HG02798 (cell line): ENCODE measurements around the gene SEPTIN11.

Source experiments
- ATAC-seq: cut with Tn5 transposase; IDR thresholded peaks from one replicate; pipeline ENCODE4 v1.9.1; 2021; ENCODE audit warnings: mild to moderate bottlenecking; ENCODE audit not compliant: unreplicated experiment, poor library complexity

The SEPTIN11 gene

DNA sequence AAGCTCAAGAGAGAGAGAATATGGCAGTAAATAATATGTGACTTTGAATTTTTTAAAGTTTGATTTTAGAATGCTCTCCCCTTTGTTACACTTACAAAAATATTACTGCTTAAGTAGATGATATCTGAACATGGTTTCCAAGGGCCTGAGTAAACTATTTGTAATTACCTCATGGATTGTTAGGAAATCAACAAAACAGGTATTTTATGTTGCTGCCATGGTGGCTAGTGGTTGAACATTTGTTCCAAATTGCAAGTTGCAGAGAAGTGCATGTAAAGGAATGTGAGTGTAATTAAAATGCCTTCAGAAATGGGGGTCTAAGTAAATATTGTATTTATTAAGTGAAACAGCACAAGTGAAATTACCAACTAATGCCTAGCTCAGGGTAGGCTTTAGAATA is 27.6 kb downstream of the SEPTIN11 start:
- no peak for ATAC-seq

GRCh38 chr4:76977736-76978350 is 28.3 kb downstream of the SEPTIN11 start:
- no peak for ATAC-seq

DNA sequence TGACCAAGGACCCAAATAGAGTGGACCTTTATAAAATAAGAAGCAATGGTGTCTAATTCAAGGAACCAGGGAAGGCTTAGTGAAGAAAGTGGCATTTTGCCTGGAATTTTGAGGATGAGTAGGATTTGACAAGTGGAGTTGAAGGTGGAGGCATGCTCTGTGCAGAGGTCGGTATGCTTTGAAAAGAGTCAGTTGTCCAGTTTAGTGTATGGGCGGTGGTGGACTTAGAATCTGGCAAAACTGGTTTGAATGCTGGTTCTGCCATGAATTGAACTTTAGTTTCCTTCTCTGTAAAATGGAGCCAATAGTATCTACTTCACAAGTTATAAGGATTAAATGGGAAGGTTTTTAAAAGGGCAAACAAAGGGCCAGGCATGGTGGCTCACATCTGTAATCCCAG is 29.7 kb downstream of the SEPTIN11 start:
- no peak for ATAC-seq

- no peak for ATAC-seq
Measured at GRCh38 chr4:76980261-76980660, 30.7 kb downstream of the SEPTIN11 start.

DNA sequence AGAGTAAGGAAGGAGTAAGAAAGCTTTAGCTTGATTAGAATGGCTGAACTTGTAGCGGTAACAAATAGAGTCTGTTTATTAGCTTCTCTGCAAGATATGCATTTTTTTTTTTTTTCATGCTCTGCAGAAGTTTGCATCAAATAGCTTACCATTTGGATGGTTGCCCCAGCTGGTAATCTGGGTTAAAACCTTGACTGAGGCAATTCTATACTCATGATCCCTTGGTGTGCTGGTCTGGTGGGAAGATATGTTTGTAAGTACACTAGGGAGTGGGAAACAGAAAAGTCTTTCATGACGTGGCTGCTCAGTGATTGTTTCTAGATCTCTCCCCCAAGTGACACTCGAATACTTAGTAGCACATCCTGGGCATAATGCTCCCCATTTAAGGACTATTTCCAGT is 32.1 kb downstream of the SEPTIN11 start:
- no peak for ATAC-seq

- no peak for ATAC-seq
Measured at GRCh38 chr4:76982638-76983584, 33.4 kb downstream of the SEPTIN11 start.

GRCh38 chr4:76984127-76984526 is 34.6 kb downstream of the SEPTIN11 start:
- peak; percentile 55 for ATAC-seq

DNA sequence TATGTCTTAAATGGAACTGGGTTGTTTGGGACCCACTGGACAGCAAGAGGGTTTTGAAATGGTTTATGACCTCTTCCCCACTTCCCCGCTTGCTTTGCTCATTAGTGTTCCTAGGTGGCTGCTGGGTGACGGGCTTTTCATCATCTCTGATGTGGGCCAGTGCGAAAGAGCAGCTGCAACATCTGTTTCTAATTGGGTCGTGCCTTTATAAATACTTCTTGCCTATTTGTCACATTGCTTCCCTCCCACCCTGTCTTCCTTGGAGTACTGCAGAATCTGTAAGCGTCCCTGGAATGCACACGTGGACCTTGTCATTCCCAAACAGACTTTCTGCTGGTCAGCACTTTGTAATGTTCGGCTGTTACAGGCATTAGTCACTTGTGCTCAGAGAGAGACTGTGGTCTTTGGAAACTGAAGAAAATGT is 35.2 kb downstream of the SEPTIN11 start:
- ATAC-seq, result no peak

- no peak for ATAC-seq
Measured at GRCh38 chr4:76987153-76987591, 37.6 kb downstream of the SEPTIN11 start.

DNA sequence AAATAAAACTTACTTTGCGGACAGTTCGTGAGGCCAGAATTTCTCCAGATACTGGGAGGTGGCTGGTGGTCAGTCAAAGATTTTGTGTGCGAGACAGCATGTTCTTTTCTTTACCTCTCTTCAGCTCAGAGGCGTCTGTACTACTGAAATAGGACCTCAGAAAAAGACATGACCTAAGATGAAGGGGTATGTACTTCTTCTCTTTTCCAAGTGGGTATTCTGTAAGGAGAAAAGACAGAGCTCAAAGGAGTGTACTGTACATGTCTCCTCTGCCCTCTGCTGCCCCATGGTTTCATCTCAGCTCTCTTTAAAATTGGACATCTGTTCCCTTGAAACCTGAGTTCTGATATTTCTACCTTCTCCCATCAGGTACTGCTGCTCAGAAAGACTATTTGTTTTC is 38.1 kb downstream of the SEPTIN11 start:
- ATAC-seq, result no peak

DNA sequence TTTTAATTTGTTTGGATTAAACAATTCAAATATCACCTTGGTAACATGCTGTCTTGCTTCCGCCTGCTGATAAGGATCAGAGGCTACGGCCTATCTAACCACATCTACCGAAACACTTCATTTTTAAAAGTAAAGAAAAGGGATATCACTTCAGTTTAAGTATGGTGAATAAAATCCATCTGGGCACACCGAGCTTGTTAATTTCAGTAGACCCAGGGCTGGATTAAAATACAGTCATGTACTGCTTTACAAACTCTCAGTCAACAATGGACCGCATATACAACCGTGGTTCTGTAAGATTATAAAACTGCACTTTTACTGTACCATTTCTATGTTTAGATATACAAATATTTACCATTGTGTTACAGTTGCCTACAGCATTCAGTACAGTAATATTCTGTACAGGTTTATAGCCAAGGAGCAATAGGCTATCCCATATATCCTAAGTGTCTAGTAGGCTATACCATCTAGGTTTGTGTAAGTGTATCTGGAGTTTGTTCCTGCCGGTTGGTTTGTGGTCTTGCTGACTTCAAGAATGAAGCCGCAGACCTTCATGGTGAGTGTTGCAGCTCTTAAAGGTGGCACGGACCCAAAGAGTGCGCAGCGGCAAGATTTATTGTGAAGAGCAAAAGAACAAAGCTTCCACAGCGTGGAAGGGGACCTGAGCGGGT is 40.0 kb downstream of the SEPTIN11 start:
- no peak for ATAC-seq

GRCh38 chr4:76990288-76991080 is 40.9 kb downstream of the SEPTIN11 start:
- ATAC-seq, result no peak

GRCh38 chr4:76991161-76991660 is 41.7 kb downstream of the SEPTIN11 start:
- no peak for ATAC-seq

DNA sequence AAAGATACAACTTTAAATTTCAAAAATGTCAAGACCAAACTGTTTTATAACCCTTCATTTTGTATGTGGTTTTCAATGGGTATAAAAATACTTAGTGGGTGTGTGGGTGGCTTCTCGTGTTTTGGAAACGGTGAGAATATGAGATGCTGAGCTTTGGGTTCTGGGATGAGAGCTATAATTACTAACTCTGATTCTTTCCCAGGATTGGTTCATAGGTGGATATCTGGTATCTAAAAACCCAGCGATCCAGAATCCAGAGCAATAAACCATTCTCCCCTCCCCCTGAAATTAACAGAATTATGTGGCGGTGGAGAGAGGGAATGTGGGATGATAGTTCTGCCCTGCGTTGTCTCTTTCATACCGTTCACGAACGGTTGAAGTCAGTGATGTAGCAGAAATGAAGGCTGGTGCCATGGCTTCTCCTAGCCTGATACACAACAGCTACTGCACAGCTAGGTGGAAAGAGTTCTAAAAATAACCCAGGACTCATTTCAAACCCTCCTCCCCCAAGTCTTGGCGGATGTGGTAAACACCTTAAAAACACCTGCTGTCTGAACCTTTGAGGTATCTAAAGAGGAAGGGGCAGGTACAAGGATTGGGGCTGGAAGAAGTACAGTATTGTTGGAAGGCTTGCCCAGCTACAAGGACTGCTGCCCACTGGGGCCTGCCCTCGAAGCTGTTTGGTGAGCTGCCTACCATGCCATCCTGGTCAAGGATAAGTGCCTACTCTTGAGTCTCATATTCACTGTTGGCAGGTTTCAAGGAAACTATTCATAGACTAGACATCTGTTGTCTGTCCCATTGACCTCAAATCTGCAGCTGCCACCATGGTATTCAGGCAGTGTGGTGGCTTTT is 44.5 kb downstream of the SEPTIN11 start:
- ATAC-seq, result peak; percentile 85

DNA sequence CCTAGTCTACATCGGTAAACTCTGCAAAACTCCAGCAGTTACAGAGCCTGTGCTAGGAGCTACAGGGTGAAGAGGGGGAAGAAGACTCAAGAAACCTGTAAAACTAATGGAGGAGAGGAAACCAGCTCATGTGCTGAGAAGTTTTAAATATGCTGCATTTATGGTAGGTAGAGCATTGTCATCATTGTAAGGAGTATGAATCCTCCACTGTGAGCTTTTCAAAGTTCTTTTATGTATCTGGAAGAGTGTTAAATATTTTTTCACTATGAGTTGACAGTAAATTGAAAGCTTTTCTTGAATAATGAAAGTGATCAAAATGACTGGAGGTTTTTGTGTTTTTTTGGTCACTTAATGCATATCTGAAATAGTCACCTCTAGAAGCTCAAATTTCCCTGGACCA is 46.2 kb downstream of the SEPTIN11 start:
- no peak for ATAC-seq

DNA sequence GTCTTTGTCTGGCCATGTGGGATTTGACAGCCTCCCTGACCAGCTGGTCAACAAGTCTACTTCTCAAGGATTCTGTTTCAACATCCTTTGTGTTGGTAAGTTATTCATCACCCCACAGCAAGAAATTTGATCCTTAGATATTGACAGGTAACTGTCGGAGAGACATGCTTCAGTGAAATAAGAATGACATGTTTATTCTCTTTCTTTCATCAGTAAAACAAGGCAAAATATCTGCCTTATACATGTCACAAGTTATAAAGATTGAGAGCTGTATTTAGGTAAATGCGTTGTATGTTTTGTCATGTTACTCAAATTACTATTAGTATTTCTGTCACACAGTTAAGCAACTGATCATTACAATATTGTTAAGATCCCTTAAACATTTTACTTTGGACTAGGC is 46.9 kb downstream of the SEPTIN11 start:
- ATAC-seq, result no peak

DNA sequence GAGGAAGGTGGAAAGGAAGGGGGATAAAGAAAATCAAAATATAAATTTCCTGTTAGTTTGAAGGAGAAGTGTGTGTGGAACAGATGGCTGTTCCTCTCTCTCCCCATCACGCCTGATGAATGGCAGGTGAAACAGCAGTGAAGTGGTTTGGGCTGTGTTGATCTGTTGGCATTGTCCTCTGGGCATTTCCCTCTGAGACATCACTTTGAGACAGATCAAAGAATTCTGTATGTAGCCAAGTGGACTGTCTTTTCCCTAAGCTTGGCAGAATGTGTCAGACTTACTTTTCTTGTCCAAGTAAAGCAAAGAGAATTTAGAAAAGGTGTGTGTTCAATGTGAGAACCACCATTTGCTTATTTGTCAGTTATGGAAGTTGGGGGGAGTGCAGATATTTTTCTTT is 47.5 kb downstream of the SEPTIN11 start:
- ATAC-seq, result no peak

DNA sequence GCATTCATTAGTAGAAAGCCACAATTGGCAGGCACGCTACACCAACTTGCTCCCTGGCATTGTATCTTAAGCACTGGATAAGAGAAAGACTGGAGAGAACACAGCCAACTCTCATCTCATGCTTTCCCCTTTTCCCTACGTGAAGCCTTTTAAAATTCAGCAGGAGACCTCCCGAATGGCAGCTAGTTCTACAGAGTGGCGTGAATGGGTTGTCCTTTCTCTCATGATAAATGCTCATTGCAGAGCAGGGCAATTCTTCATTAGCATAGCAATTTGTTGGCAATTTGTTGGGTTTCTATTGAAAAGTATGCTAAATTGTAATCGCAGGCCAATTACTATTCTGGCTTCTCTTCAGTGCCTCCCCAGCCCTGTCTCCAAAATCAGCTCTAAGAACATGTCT is 48.0 kb downstream of the SEPTIN11 start:
- ATAC-seq, result no peak

DNA sequence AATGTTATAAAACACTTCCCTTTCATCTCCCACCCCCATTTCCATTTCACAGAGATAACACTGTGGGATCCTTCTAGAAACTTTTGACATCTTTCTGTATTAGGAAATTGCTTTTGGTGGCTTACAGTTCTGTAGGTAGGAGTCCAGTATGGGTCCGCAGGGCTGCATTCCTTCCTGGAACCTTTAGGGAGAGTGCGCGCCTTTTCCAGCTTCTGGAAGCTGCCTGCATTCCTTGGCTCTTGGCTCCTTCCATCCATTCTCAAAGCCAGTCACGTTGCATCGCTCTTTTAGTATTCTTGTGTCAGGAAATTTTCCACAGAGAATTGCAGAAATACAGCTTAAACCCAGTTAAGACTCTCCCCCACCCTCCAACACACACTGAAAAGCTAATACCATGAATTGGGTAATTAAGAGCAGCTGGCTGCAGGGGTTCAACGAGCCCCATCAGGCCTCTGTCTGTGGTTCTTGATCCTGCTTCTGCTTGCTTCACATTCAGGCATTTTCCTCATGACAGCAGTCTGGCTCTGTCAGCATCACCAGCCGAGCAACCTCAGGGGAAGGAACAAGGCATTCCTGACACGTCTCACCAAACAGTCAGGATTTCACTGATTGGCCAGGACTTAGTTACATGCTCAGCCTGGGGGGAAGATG is 48.8 kb downstream of the SEPTIN11 start:
- no peak for ATAC-seq
